GM06990 (cell line): ENCODE measurements around the gene COL18A1.
"Not testable (repeated sequence)": the region's sequence is repeated elsewhere in the genome, so short reads cannot be mapped to it uniquely, and the experiment has no call there.

Experiments used
- DNase-seq: peaks from one replicate; pipeline ENCODE4 v3.0.0-alpha.2; 2011; ENCODE audit not compliant: insufficient read length; ENCODE audit errors: extremely low read depth
- H3K27me3 ChIP-seq: replicated peaks from 2 replicates; pipeline ENCODE4 v1.6.0; 2011; ENCODE audit warnings: low read length; ENCODE audit not compliant: control insufficient read depth, insufficient read depth
- H3K36me3 ChIP-seq: 2 replicates; pipeline ENCODE4 v1.5.1; 2011; ENCODE audit warnings: low read length; ENCODE audit not compliant: control insufficient read depth, insufficient read depth
- H3K4me3 ChIP-seq: replicated peaks from 2 replicates; pipeline ENCODE4 v1.5.1; 2011; ENCODE audit warnings: low read depth, mild to moderate bottlenecking, control low read depth, low read length
- CTCF ChIP-seq: IDR thresholded peaks from 2 replicates; pipeline ENCODE4 v1.5.1; 2011; ENCODE audit warnings: low read length, control low read depth, mild to moderate bottlenecking, inconsistent platforms; ENCODE audit not compliant: insufficient read depth, poor library complexity, severe bottlenecking

The COL18A1 gene

DNA sequence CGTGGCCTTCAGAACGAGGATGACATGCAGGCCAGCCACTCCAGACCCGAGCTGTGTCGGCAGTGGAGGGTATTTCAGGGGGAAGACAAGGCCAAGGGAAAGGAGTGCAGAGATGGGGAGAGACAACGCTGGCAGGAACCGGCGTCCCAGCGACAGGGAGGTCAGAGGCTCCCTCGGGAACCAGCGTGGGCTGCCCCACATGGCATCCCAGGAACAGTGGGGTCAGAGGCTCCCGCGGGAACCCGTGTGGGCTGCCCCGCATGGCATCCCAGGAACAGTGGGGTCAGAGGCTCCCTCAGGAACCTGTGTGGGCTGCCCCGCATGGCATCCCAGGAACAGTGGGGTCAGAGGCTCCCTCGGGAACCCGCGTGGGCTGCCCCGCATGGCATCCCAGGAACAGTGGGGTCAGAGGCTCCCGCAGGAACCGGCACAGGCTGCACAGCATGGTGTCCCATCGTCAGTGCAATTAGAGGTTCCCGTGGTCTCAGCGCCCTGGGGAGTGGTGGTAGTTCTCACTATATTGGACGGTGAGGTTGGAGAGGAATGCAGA is 94.3 kb downstream of the COL18A1 start:
- H3K27me3 ChIP-seq, result no peaks in the 10 kb centered on the region
- TF ChIP-seq CTCF, result no peak
- H3K36me3 ChIP-seq, result no peaks in the 10 kb centered on the region
- H3K4me3 ChIP-seq, result no peak overlapping the region
- DNase-seq, result no peak

GRCh38 chr21:45499970-45500577 is 95.1 kb downstream of the COL18A1 start:
- no peaks in the 10 kb centered on the region for H3K27me3 ChIP-seq
- DNase-seq, result no peak
- no peaks in the 10 kb centered on the region for H3K36me3 ChIP-seq
- no peak for TF ChIP-seq CTCF
- H3K4me3 ChIP-seq, result no peak overlapping the region

GRCh38 chr21:45501081-45502005 is 96.4 kb downstream of the COL18A1 start:
- H3K4me3 ChIP-seq, DNase-seq, H3K36me3 ChIP-seq, H3K27me3 ChIP-seq: not testable (repeated sequence)

DNA sequence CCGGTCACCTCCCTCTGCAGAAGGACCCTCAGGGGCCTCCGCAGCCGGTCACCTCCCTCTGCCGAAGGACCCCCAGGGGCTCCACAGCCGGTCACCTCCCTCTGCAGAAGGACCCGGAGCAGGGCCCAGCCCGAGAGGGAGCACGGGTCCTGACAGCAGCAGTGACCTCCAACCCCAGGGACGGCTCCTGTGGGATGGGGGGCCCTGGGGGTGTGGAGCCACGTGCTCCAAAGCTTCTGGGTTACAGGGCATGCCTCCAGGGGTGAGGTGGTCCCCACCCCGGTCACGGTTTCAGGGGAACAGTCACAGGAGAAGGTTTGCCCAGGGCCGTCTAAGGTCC is 97.0 kb downstream of the COL18A1 start:
- Histone ChIP-seq H3K36me3 (no peaks in the 10 kb centered on the region), H3K27me3 (no peaks in the 10 kb centered on the region), H3K4me3 (no peak overlapping the region)
- TF ChIP-seq CTCF, result no peak
- no peak for DNase-seq

DNA sequence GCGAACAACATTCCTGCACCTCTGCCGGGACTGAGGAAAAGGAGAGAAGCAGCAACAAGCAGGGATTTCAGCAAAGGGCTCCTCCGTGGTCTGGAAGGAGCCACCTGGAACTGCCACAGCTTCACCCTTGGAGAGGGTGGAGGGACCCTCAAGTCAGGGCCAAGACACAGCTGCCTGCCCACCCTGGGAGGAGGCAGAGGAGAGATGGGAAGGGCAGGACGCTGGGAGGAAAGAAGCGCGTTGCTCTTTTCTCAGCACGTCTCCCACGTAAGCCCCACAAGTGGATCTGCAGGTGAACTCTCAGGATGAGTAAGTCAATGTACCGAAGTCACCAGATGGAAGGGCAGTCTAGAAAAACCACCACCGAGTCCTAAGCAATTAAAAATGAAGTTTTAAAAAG is 97.6 kb downstream of the COL18A1 start:
- H3K4me3 ChIP-seq, result no peak overlapping the region
- H3K36me3 ChIP-seq, result no peaks in the 10 kb centered on the region
- no peak for DNase-seq
- H3K27me3 ChIP-seq, result no peaks in the 10 kb centered on the region
- no peak for TF ChIP-seq CTCF

GRCh38 chr21:45503226-45503625 is 98.3 kb downstream of the COL18A1 start:
- not testable (repeated sequence) for H3K36me3 ChIP-seq, DNase-seq, H3K4me3 ChIP-seq, H3K27me3 ChIP-seq
